WTC11 (cell line): ENCODE results near the gene GRIFIN. TPM values are rescaled to one million over a fixed set of nuclear protein-coding genes. Genes with fewer than 3 reads are reported as not detected.

ENCODE experiments used
- ATAC-seq: fragments of 200-7000 bp; cut with Tn5 transposase; 2 replicates; pipeline ENCODE4 v1.10.0; 2021; ENCODE audit warnings: mild to moderate bottlenecking, moderate library complexity
- CTCF ChIA-PET: fragments of 300-600 bp; sonication (Branson Sonifier 250); formaldehyde crosslinking; loops from one replicate; lab custom pipeline; 2021; ENCODE audit warnings: antibody characterized with exemption; lab: Charles Lee
- POLR2A ChIA-PET: fragments of 350-600 bp; sonication (Branson Sonifier 250); formaldehyde crosslinking; loops from one replicate; lab custom pipeline; 2021; ENCODE audit warnings: antibody characterized with exemption; lab: Charles Lee
- DNase-seq: peaks from one replicate; pipeline ENCODE4 v3.0.0; 2021; ENCODE audit warnings: low spot score
- H3K27ac Mint-ChIP-seq: 2 replicates; pipeline ENCODE4 v1.8.0; 2021; ENCODE audit warnings: mixed read lengths
- H3K27me3 Mint-ChIP-seq: 2 replicates; pipeline ENCODE4 v1.8.0; 2021; ENCODE audit warnings: low read depth, mild to moderate bottlenecking, moderate library complexity, mixed read lengths
- H3K36me3 Mint-ChIP-seq: 2 replicates; pipeline ENCODE4 v1.8.0; 2021; ENCODE audit warnings: mixed read lengths
- H3K4me1 Mint-ChIP-seq: 2 replicates; pipeline ENCODE4 v1.8.0; 2022; ENCODE audit warnings: mixed read lengths
- H3K4me3 Mint-ChIP-seq: 2 replicates; pipeline ENCODE4 v1.8.0; 2021; ENCODE audit warnings: mild to moderate bottlenecking, moderate library complexity, mixed read lengths
- H3K9me3 Mint-ChIP-seq: 2 replicates; pipeline ENCODE4 v1.8.0; 2021; ENCODE audit warnings: mixed read lengths
- AFF4 ChIP-seq: sonication (generic); formaldehyde crosslinking; IDR thresholded peaks from 2 replicates; pipeline ENCODE4 v1.8.1; 2023; ENCODE audit warnings: mild to moderate bottlenecking, missing genetic modification reagents, borderline replicate concordance
- ATF2 ChIP-seq: sonication (generic); formaldehyde crosslinking; IDR thresholded peaks from 2 replicates; pipeline ENCODE4 v1.8.1; 2022; ENCODE audit warnings: low read depth, missing genetic modification reagents, borderline replicate concordance
- CTCF ChIP-seq: fragments of 200-600 bp; IDR thresholded peaks from 2 replicates; pipeline ENCODE4 v1.8.0; 2022; ENCODE audit warnings: antibody characterized with exemption
- E2F4 ChIP-seq: sonication (generic); formaldehyde crosslinking; IDR thresholded peaks from 2 replicates; pipeline ENCODE4 v1.8.1; 2022; ENCODE audit warnings: low read depth, mild to moderate bottlenecking, moderate library complexity, missing genetic modification reagents, borderline replicate concordance
- E2F5 ChIP-seq: sonication (generic); formaldehyde crosslinking; IDR thresholded peaks from 2 replicates; pipeline ENCODE4 v1.8.1; 2022; ENCODE audit warnings: mild to moderate bottlenecking, moderate library complexity, missing genetic modification reagents
- ERG ChIP-seq: fragments of 250-450 bp; sonication (Bioruptor Pico); IDR thresholded peaks from 2 replicates; pipeline ENCODE4 v1.8.0; 2021; ENCODE audit warnings: mild to moderate bottlenecking
- MAX ChIP-seq: sonication (generic); formaldehyde crosslinking; IDR thresholded peaks from 2 replicates; pipeline ENCODE4 v1.8.0; 2022; ENCODE audit warnings: mild to moderate bottlenecking, missing genetic modification reagents
- NR1H2 ChIP-seq: sonication (generic); formaldehyde crosslinking; IDR thresholded peaks from 2 replicates; pipeline ENCODE4 v1.9.0; 2021; ENCODE audit warnings: mild to moderate bottlenecking, moderate library complexity, missing genetic modification reagents
- RELA ChIP-seq: sonication (generic); formaldehyde crosslinking; IDR thresholded peaks from 2 replicates; pipeline ENCODE4 v1.8.1; 2022; ENCODE audit warnings: missing genetic modification reagents, mild to moderate bottlenecking, borderline replicate concordance
- TCF7 ChIP-seq: sonication (generic); formaldehyde crosslinking; IDR thresholded peaks from 2 replicates; pipeline ENCODE4 v1.8.0; 2022; ENCODE audit warnings: mild to moderate bottlenecking, low read depth, missing genetic modification reagents, moderate library complexity
- ZNF423 ChIP-seq: fragments of 250-450 bp; sonication (Bioruptor Pico); IDR thresholded peaks from 2 replicates; pipeline ENCODE4 v2.1.2; 2022; ENCODE audit warnings: mild to moderate bottlenecking, moderate library complexity
- ZSCAN18 ChIP-seq: fragments of 250-450 bp; sonication (Bioruptor Pico); IDR thresholded peaks from 2 replicates; pipeline ENCODE4 v2.1.2; 2022; ENCODE audit warnings: mild to moderate bottlenecking, moderate library complexity
- total RNA-seq: library from RNA; stranded (reverse); gene quantifications from 3 replicates; pipeline ENCODE4 v1.2.3, GENCODE V29; 2021

The GRIFIN gene
- total RNA-seq, 1 experiment from 2014 or later, result not detected

GRCh38 chr7:2478399-2478785 is 2.2 kb upstream of the GRIFIN start:
- TF ChIP-seq ERG (CRISPR knock-in tag) (no peak), ZSCAN18 (CRISPR knock-in tag) (no peak), TCF7 (CRISPR knock-in tag) (no peak), ZNF423 (CRISPR knock-in tag) (no peak), E2F4 (CRISPR knock-in tag) (no peak), E2F5 (no peak), NR1H2 (CRISPR knock-in tag) (no peak)
- TF ChIP-seq, all 79 proteins: peak for 0
- no peak for ATAC-seq
- Mint-ChIP-seq H3K36me3 (no peaks in the 10 kb centered on the region), H3K4me3 (no peak overlapping the region), H3K27me3 (no peaks in the 10 kb centered on the region), H3K9me3 (peaks cover 7% of the 10 kb centered on the region; the same call in 1 of the 2 replicates), H3K4me1 (peaks cover 16% of the 10 kb centered on the region), H3K27ac (no peak overlapping the region)
- ChIA-PET POLR2A (interaction anchor here (0.5 kb wide), 1 partner anchor 147 kb away, joined by 4 read pairs; no protein-coding TSS in a partner anchor), CTCF (interaction anchor here (0.5 to 5.0 kb wide), 12 partner anchors 9 to 232 kb away, joined by 3 to 34 read pairs (median 4); no protein-coding TSS in a partner anchor)
- DNase-seq, result no peak

- Mint-ChIP-seq H3K4me1 (peaks cover 16% of the 10 kb centered on the region), H3K36me3 (no peaks in the 10 kb centered on the region), H3K9me3 (peaks cover 1% of the 10 kb centered on the region; the same call in 1 of the 2 replicates), H3K4me3 (no peak overlapping the region), H3K27me3 (no peaks in the 10 kb centered on the region), H3K27ac (no peak overlapping the region)
- CTCF ChIA-PET, result interaction anchor here (0.9 to 5.0 kb wide), 11 partner anchors 8 to 232 kb away, joined by 3 to 34 read pairs (median 5); no protein-coding TSS in a partner anchor
- DNase-seq (peak; percentile 74), ATAC-seq (peak; percentile 86)
- POLR2A ChIA-PET, result interaction anchor here (0.5 kb wide), 1 partner anchor 148 kb away, joined by 4 read pairs; no protein-coding TSS in a partner anchor
- TF ChIP-seq MAX (CRISPR knock-in tag) (peak; percentile 50; the same call in 1 of the 2 replicates), ZNF423 (CRISPR knock-in tag) (0 out of 2 replicates have a peak, but pooled peaks have one; percentile 15), CTCF (peak; percentile 45), RELA (CRISPR knock-in tag) (no peak), AFF4 (CRISPR knock-in tag) (0 out of 2 replicates have a peak, but pooled peaks have one; percentile 21), ATF2 (CRISPR knock-in tag) (no peak)
Measured at GRCh38 chr7:2477447-2478398, 1.5 kb upstream of the GRIFIN start.
